Fibroblast of lung (primary cell): Measurements from ENCODE around the gene SDC4. TPM values are rescaled to one million over a fixed set of nuclear protein-coding genes. Genes with fewer than 3 reads are reported as not detected.

Experiments used
- DNase-seq, 2 donors: peaks; one replicate each; pipeline versions ENCODE4 v3.0.0 to v3.0.0-alpha.2; 2010; ENCODE audit warnings: low read depth in 2 of 2
- H2AFZ ChIP-seq: 2 replicates; pipeline ENCODE4 v1.5.1; 2012; ENCODE audit warnings: low read length, control low read depth, inconsistent platforms
- H3K27ac ChIP-seq: 2 replicates; pipeline ENCODE4 v1.5.1; 2011; ENCODE audit warnings: low read length, control low read depth; ENCODE audit not compliant: insufficient read depth
- H3K27me3 ChIP-seq: 2 replicates; pipeline ENCODE4 v1.5.1; 2011; ENCODE audit warnings: mild to moderate bottlenecking, low read length; ENCODE audit not compliant: control insufficient read depth, insufficient read depth
- H3K36me3 ChIP-seq: 2 replicates; pipeline ENCODE4 v1.5.1; 2011; ENCODE audit warnings: low read length; ENCODE audit not compliant: control insufficient read depth, insufficient read depth
- H3K4me1 ChIP-seq: 2 replicates; pipeline ENCODE4 v1.5.1; 2011; ENCODE audit warnings: low read length; ENCODE audit not compliant: control insufficient read depth, insufficient read depth; ENCODE audit errors: extremely low read depth
- H3K4me2 ChIP-seq: 2 replicates; pipeline ENCODE4 v1.5.1; 2011; ENCODE audit warnings: low read length, control low read depth; ENCODE audit not compliant: insufficient read depth; ENCODE audit errors: extremely low read depth
- H3K4me3 ChIP-seq, 4 experiments: fragments of 200-600 bp in 1 of 4; sonication (generic) in 1 of 4; replicated peaks in 1 of 4; 2 replicates each; pipeline ENCODE4 v1.5.1; 2011 to 2016; ENCODE audit warnings: low read length in 4 of 4, low read depth in 3 of 4, mild to moderate bottlenecking in 3 of 4, control low read depth in 2 of 4, inconsistent platforms in 1 of 4, mixed read lengths in 1 of 4; ENCODE audit not compliant: insufficient read depth in 1 of 4; ENCODE audit errors: control extremely low read depth in 1 of 4
- H3K79me2 ChIP-seq: 2 replicates; pipeline ENCODE4 v1.5.1; 2012; ENCODE audit warnings: mild to moderate bottlenecking, low read length, inconsistent platforms; ENCODE audit not compliant: control insufficient read depth, insufficient read depth
- H3K9ac ChIP-seq: 2 replicates; pipeline ENCODE4 v1.5.1; 2011; ENCODE audit warnings: mild to moderate bottlenecking, low read length, control low read depth; ENCODE audit not compliant: insufficient read depth
- H3K9me3 ChIP-seq: 2 replicates; pipeline ENCODE4 v1.5.1; 2012; ENCODE audit warnings: low read depth, low read length; ENCODE audit not compliant: control insufficient read depth, insufficient read depth
- H4K20me1 ChIP-seq: 2 replicates; pipeline ENCODE4 v1.5.1; 2011; ENCODE audit warnings: low read length; ENCODE audit not compliant: control insufficient read depth, insufficient read depth; ENCODE audit errors: extremely low read depth
- CTCF ChIP-seq, 2 donors: IDR thresholded peaks in 1 of 2; conservative IDR thresholded peaks in 1 of 2; 1 replicate in 1 of 2; 2 replicates in 1 of 2; pipeline ENCODE4 v1.5.1; 2011 to 2012; ENCODE audit warnings: low read length in 2 of 2, control low read depth in 1 of 2, inconsistent platforms in 1 of 2, low read depth in 1 of 2, mild to moderate bottlenecking in 1 of 2
- EZH2 ChIP-seq: IDR thresholded peaks from 2 replicates; pipeline ENCODE4 v1.5.1; 2012; ENCODE audit warnings: low read length, control low read depth, mild to moderate bottlenecking; ENCODE audit errors: missing control alignments
- polyA plus RNA-seq, 2 donors: library from polyadenylated mRNA; depleted of rRNA in 1 of 2; stranded (reverse) in 1 of 2; unstranded in 1 of 2; fragments of >200 nt; gene quantifications; 2 replicates each; pipeline ENCODE4 v1.2.1, GENCODE V29; 2011 to 2012; ENCODE audit warnings: missing spikeins in 1 of 2
- total RNA-seq: library from RNA; depleted of rRNA; stranded (reverse); fragments of >200 nt; gene quantifications from 2 replicates; pipeline ENCODE4 v1.2.1, GENCODE V29; 2014

Gene SDC4
- total and polyA plus RNA-seq, 2 donors (not counting 1 experiment from before 2014, with no cell fraction given): 175 to 312 TPM

GRCh38 chr20:45366631-45367030, 18.4 kb upstream of the SDC4 start:
- Histone ChIP-seq H3K27ac (no peak overlapping the region), H3K9ac (no peak overlapping the region), H4K20me1 (no peaks in the 10 kb centered on the region), H3K27me3 (no peaks in the 10 kb centered on the region), H2AFZ (no peak overlapping the region), H3K79me2 (peaks cover 14% of the 10 kb centered on the region), H3K4me3 (no peak overlapping the region), H3K4me2 (no peak overlapping the region), H3K4me1 (peaks cover 2% of the 10 kb centered on the region), H3K9me3 (no peaks in the 10 kb centered on the region), H3K36me3 (peaks cover 16% of the 10 kb centered on the region)
- no peak for DNase-seq
- TF ChIP-seq CTCF (conservative IDR thresholded peaks at IDR 0.05 in 1 of 2, IDR thresholded peaks at IDR 0.05 in 1 of 2; ENCODE audit: low read depth in 1 of 2, low read length in 2 of 2) (no peak), EZH2 (no peak)

- peaks cover 14% of the 10 kb centered on the region for H3K79me2 ChIP-seq
- H2AFZ ChIP-seq: no peak overlapping the region
- no peaks in the 10 kb centered on the region for H4K20me1 ChIP-seq
- H3K9me3 ChIP-seq: no peaks in the 10 kb centered on the region
- H3K36me3 ChIP-seq: peaks cover 16% of the 10 kb centered on the region
- H3K27ac ChIP-seq: no peak overlapping the region
- H3K4me3 ChIP-seq: no peak overlapping the region
- no peaks in the 10 kb centered on the region for H3K27me3 ChIP-seq
- H3K4me1 ChIP-seq: peaks cover 2% of the 10 kb centered on the region
- H3K9ac ChIP-seq: no peak overlapping the region
- no peak overlapping the region for H3K4me2 ChIP-seq
- DNase-seq: no peak
- no peak for TF ChIP-seq EZH2
- TF ChIP-seq CTCF (conservative IDR thresholded peaks at IDR 0.05 in 1 of 2, IDR thresholded peaks at IDR 0.05 in 1 of 2; ENCODE audit: low read depth in 1 of 2, low read length in 2 of 2): no peak
Measured at GRCh38 chr20:45366192-45366591, 18.0 kb upstream of the SDC4 start.

- TF ChIP-seq EZH2 (no peak), CTCF (conservative IDR thresholded peaks at IDR 0.05 in 1 of 2, IDR thresholded peaks at IDR 0.05 in 1 of 2; ENCODE audit: low read depth in 1 of 2, low read length in 2 of 2) (no peak)
- no peak for DNase-seq
- Histone ChIP-seq H4K20me1 (no peaks in the 10 kb centered on the region), H3K4me3 (no peak overlapping the region), H3K4me1 (peaks cover 2% of the 10 kb centered on the region), H3K9me3 (no peaks in the 10 kb centered on the region), H3K79me2 (peaks cover 14% of the 10 kb centered on the region), H3K4me2 (no peak overlapping the region), H3K27me3 (no peaks in the 10 kb centered on the region), H3K36me3 (peaks cover 16% of the 10 kb centered on the region), H2AFZ (no peak overlapping the region), H3K9ac (no peak overlapping the region), H3K27ac (no peak overlapping the region)
Measured at GRCh38 chr20:45365444-45365970, 17.3 kb upstream of the SDC4 start.
